Activated naive CD4-positive, alpha-beta T cell treated with anti-CD3 and anti-CD28 coated beads, Interleukin-2, amount 50 U/mL, for 24 hours (primary cell): ENCODE measurements around the gene CLCN7.

Experiments
- H3K27ac Mint-ChIP-seq: one replicate; pipeline ENCODE4 v1.8.0; 2021; ENCODE audit warnings: mild to moderate bottlenecking, mixed read lengths
- H3K27me3 Mint-ChIP-seq: one replicate; pipeline ENCODE4 v1.8.0; 2021; ENCODE audit warnings: mixed read lengths
- H3K36me3 Mint-ChIP-seq: one replicate; pipeline ENCODE4 v1.8.0; 2021; ENCODE audit warnings: mixed read lengths
- H3K4me1 Mint-ChIP-seq: one replicate; pipeline ENCODE4 v1.8.0; 2021; ENCODE audit warnings: mixed read lengths
- H3K4me3 Mint-ChIP-seq: one replicate; pipeline ENCODE4 v1.8.0; 2021; ENCODE audit warnings: mild to moderate bottlenecking, mixed read lengths
- H3K9me3 Mint-ChIP-seq: one replicate; pipeline ENCODE4 v1.8.0; 2021; ENCODE audit warnings: mixed read lengths

Gene CLCN7

GRCh38 chr16:1505912-1506311 is 31.1 kb upstream of the CLCN7 start:
- no peaks in the 10 kb centered on the region for H3K27me3 Mint-ChIP-seq

GRCh38 chr16:1505073-1505844 is 30.4 kb upstream of the CLCN7 start:
- H3K4me1 Mint-ChIP-seq: no peaks in the 10 kb centered on the region
- no peaks in the 10 kb centered on the region for H3K9me3 Mint-ChIP-seq
- H3K27ac Mint-ChIP-seq: no peak overlapping the region
- H3K4me3 Mint-ChIP-seq: no peak overlapping the region
- peaks cover 6% of the 10 kb centered on the region for H3K36me3 Mint-ChIP-seq
- H3K27me3 Mint-ChIP-seq: no peaks in the 10 kb centered on the region

More at GRCh38 chr16:1505912-1506311, 31.1 kb upstream of the CLCN7 start:
- Mint-ChIP-seq H3K36me3 (peaks cover 6% of the 10 kb centered on the region), H3K9me3 (no peaks in the 10 kb centered on the region), H3K4me3 (no peak overlapping the region), H3K27ac (no peak overlapping the region), H3K4me1 (no peaks in the 10 kb centered on the region)

GRCh38 chr16:1503110-1503955 is 28.5 kb upstream of the CLCN7 start:
- no peaks in the 10 kb centered on the region for H3K4me1 Mint-ChIP-seq
- no peaks in the 10 kb centered on the region for H3K27me3 Mint-ChIP-seq
- H3K4me3 Mint-ChIP-seq: no peak overlapping the region
- no peak overlapping the region for H3K27ac Mint-ChIP-seq
- H3K9me3 Mint-ChIP-seq: no peaks in the 10 kb centered on the region
- peaks cover 9% of the 10 kb centered on the region for H3K36me3 Mint-ChIP-seq

GRCh38 chr16:1502092-1503004 is 27.5 kb upstream of the CLCN7 start:
- Mint-ChIP-seq H3K27ac (no peak overlapping the region), H3K4me1 (no peaks in the 10 kb centered on the region), H3K36me3 (peaks cover 9% of the 10 kb centered on the region), H3K9me3 (no peaks in the 10 kb centered on the region), H3K27me3 (no peaks in the 10 kb centered on the region), H3K4me3 (no peak overlapping the region)

- Mint-ChIP-seq H3K36me3 (peaks cover 12% of the 10 kb centered on the region), H3K4me1 (no peaks in the 10 kb centered on the region)
Observed at GRCh38 chr16:1501630-1502029, 26.8 kb upstream of the CLCN7 start.

GRCh38 chr16:1500465-1501150 is 25.8 kb upstream of the CLCN7 start:
- peaks cover 13% of the 10 kb centered on the region for H3K36me3 Mint-ChIP-seq
- no peak overlapping the region for H3K4me3 Mint-ChIP-seq
- H3K27me3 Mint-ChIP-seq: no peaks in the 10 kb centered on the region
- H3K27ac Mint-ChIP-seq: no peak overlapping the region
- no peaks in the 10 kb centered on the region for H3K9me3 Mint-ChIP-seq
- H3K4me1 Mint-ChIP-seq: no peaks in the 10 kb centered on the region

More at GRCh38 chr16:1501630-1502029, 26.8 kb upstream of the CLCN7 start:
- Mint-ChIP-seq H3K27ac (no peak overlapping the region), H3K9me3 (no peaks in the 10 kb centered on the region), H3K27me3 (no peaks in the 10 kb centered on the region), H3K4me3 (no peak overlapping the region)

GRCh38 chr16:1499756-1500464 is 25.1 kb upstream of the CLCN7 start:
- Mint-ChIP-seq H3K27me3 (no peaks in the 10 kb centered on the region), H3K9me3 (no peaks in the 10 kb centered on the region), H3K4me3 (no peak overlapping the region), H3K27ac (no peak overlapping the region), H3K4me1 (no peaks in the 10 kb centered on the region), H3K36me3 (peaks cover 13% of the 10 kb centered on the region)

GRCh38 chr16:1498899-1499676 is 24.3 kb upstream of the CLCN7 start:
- no peaks in the 10 kb centered on the region for H3K9me3 Mint-ChIP-seq
- H3K4me1 Mint-ChIP-seq: no peaks in the 10 kb centered on the region
- H3K4me3 Mint-ChIP-seq: no peak overlapping the region
- H3K36me3 Mint-ChIP-seq: peaks cover 13% of the 10 kb centered on the region
- no peak overlapping the region for H3K27ac Mint-ChIP-seq
- H3K27me3 Mint-ChIP-seq: no peaks in the 10 kb centered on the region

GRCh38 chr16:1497014-1497598 is 22.3 kb upstream of the CLCN7 start:
- no peak overlapping the region for H3K27ac Mint-ChIP-seq
- H3K4me3 Mint-ChIP-seq: no peak overlapping the region
- H3K4me1 Mint-ChIP-seq: peaks cover 10% of the 10 kb centered on the region
- no peaks in the 10 kb centered on the region for H3K9me3 Mint-ChIP-seq
- H3K27me3 Mint-ChIP-seq: no peaks in the 10 kb centered on the region
- H3K36me3 Mint-ChIP-seq: peaks cover 7% of the 10 kb centered on the region

GRCh38 chr16:1496464-1496863 is 21.6 kb upstream of the CLCN7 start:
- Mint-ChIP-seq H3K27me3 (no peaks in the 10 kb centered on the region), H3K9me3 (no peaks in the 10 kb centered on the region), H3K27ac (no peak overlapping the region), H3K36me3 (peaks cover 7% of the 10 kb centered on the region), H3K4me3 (no peak overlapping the region), H3K4me1 (peaks cover 10% of the 10 kb centered on the region)

- Mint-ChIP-seq H3K36me3 (peaks cover 7% of the 10 kb centered on the region), H3K4me3 (no peak overlapping the region), H3K4me1 (peaks cover 10% of the 10 kb centered on the region), H3K27ac (peak overlapping the region; percentile 55), H3K27me3 (no peaks in the 10 kb centered on the region), H3K9me3 (no peaks in the 10 kb centered on the region)
Observed at GRCh38 chr16:1495889-1496262, 21.0 kb upstream of the CLCN7 start.

- no peaks in the 10 kb centered on the region for H3K9me3 Mint-ChIP-seq
- H3K4me3 Mint-ChIP-seq: peak overlapping the region; percentile 39
- H3K27me3 Mint-ChIP-seq: no peaks in the 10 kb centered on the region
- peaks cover 7% of the 10 kb centered on the region for H3K36me3 Mint-ChIP-seq
- H3K27ac Mint-ChIP-seq: no peak overlapping the region
- peaks cover 10% of the 10 kb centered on the region for H3K4me1 Mint-ChIP-seq
Observed at GRCh38 chr16:1495211-1495888, 20.5 kb upstream of the CLCN7 start.

- peaks cover 10% of the 10 kb centered on the region for H3K4me1 Mint-ChIP-seq
- peaks cover 7% of the 10 kb centered on the region for H3K36me3 Mint-ChIP-seq
- H3K27me3 Mint-ChIP-seq: no peaks in the 10 kb centered on the region
- H3K9me3 Mint-ChIP-seq: no peaks in the 10 kb centered on the region
- peak overlapping the region; percentile 97 for H3K4me3 Mint-ChIP-seq
- H3K27ac Mint-ChIP-seq: no peak overlapping the region
Observed at GRCh38 chr16:1494711-1495110, 19.9 kb upstream of the CLCN7 start.
